NCI-H1105 treated with DMSO at 0.1 percent for 48 hours (cell line): Measurements from ENCODE around the gene USP31.
"Not testable (repeated sequence)": the region's sequence is repeated elsewhere in the genome, so short reads cannot be mapped to it uniquely, and the experiment has no call there.

Experiments used
- DNase-seq: peaks from one replicate; lab custom pipeline; 2025; lab: John Stamatoyannopoulos, UW

Gene USP31

GRCh38 chr16:23096450-23096849, 52.8 kb downstream of the USP31 start:
- not testable (repeated sequence) for DNase-seq

- not testable (repeated sequence) for DNase-seq
These were observed 55.1 kb downstream of the USP31 start for GRCh38 chr16:23094136-23094535.

- DNase-seq: no peak
These were observed 56.5 kb downstream of the USP31 start for GRCh38 chr16:23092801-23093117.

- DNase-seq: no peak
These were observed 57.0 kb downstream of the USP31 start for GRCh38 chr16:23092072-23092800.

GRCh38 chr16:23089111-23089510, 60.1 kb downstream of the USP31 start:
- no peak for DNase-seq

- no peak for DNase-seq
These were observed 61.2 kb downstream of the USP31 start for GRCh38 chr16:23088018-23088417.

- no peak for DNase-seq
These were observed 63.3 kb downstream of the USP31 start for GRCh38 chr16:23085949-23086348.

GRCh38 chr16:23082161-23082788, 67.0 kb downstream of the USP31 start:
- DNase-seq: peak; percentile 91

- no peak for DNase-seq
These were observed 67.6 kb downstream of the USP31 start for GRCh38 chr16:23081675-23082119.

- DNase-seq: no peak
These were observed 68.5 kb downstream of the USP31 start for GRCh38 chr16:23080747-23081146.

- DNase-seq: no peak
These were observed 68.9 kb downstream of the USP31 start for GRCh38 chr16:23080329-23080728.

- peak; percentile 81 for DNase-seq
These were observed 69.5 kb downstream of the USP31 start for GRCh38 chr16:23079675-23080301.

GRCh38 chr16:23074423-23074822, 74.8 kb downstream of the USP31 start:
- DNase-seq: no peak

- no peak for DNase-seq
These were observed 76.3 kb downstream of the USP31 start for GRCh38 chr16:23072769-23073549.

GRCh38 chr16:23072084-23072599, 77.1 kb downstream of the USP31 start:
- no peak for DNase-seq

GRCh38 chr16:23071196-23072083, 77.8 kb downstream of the USP31 start:
- no peak for DNase-seq

- DNase-seq: no peak
These were observed 79.4 kb downstream of the USP31 start for GRCh38 chr16:23069844-23070243.

GRCh38 chr16:23068079-23068736, 81.0 kb downstream of the USP31 start:
- DNase-seq: no peak

- DNase-seq: no peak
These were observed 82.6 kb downstream of the USP31 start for GRCh38 chr16:23066676-23067075.

- DNase-seq: no peak
These were observed 84.6 kb downstream of the USP31 start for GRCh38 chr16:23064639-23065038.

- no peak for DNase-seq
These were observed 86.7 kb downstream of the USP31 start for GRCh38 chr16:23062524-23062923.
